ENCODE data around the gene IBA57. TPM values are rescaled to one million over a fixed set of nuclear protein-coding genes. Genes with fewer than 3 reads are reported as not detected.
"Not testable (repeated sequence)": the region's sequence is repeated elsewhere in the genome, so short reads cannot be mapped to it uniquely, and the experiment has no call there.

The IBA57 gene
- total RNA-seq, 1 donor from 2014 or later, result 10.4 TPM

GRCh38 chr1:228212415-228212965, 46.9 kb downstream of the IBA57 start:
- no peak for DNase-seq (ENCODE audit: low read depth)

DNA sequence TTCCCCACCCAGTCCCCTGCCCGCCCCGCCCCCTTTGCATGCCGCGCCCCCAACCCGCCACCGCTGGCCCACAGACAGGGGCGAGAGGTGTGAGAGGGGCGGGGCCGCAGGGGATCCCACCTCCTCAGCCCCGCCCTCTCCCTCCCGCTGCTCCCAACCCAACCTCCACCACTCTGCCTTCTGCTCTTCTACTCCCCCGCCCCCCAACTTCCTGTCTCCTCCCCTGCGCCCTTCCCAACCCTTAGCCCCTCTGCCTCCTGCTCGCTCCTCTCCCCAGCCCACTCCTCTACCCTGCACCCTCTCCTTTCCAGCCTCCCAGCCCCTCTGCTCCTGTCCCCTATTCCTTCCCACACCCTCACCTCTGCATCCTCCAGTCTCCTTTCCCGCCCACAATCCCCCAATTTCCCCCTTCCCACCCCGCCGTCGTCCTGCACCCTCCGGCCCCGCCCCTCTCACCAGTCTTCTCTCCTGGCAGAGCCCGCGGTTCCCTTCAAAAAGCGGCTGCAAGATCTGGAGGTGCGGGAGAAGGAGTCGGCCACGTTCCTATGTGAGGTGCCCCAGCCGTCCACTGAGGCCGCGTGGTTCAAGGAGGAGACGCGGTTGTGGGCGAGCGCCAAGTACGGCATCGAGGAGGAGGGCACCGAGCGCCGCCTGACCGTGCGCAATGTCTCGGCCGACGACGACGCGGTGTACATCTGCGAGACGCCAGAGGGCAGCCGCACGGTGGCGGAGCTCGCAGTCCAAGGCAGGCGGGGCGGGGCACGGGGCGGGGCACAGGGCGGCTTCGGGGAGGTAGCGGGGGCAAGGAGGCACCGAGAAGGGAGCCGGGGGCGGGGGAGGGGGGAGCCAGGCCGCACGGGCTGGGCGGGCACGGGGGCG, 47.6 kb downstream of the IBA57 start:
- DNase-seq (ENCODE audit: low read depth), result peak; percentile 57

DNA sequence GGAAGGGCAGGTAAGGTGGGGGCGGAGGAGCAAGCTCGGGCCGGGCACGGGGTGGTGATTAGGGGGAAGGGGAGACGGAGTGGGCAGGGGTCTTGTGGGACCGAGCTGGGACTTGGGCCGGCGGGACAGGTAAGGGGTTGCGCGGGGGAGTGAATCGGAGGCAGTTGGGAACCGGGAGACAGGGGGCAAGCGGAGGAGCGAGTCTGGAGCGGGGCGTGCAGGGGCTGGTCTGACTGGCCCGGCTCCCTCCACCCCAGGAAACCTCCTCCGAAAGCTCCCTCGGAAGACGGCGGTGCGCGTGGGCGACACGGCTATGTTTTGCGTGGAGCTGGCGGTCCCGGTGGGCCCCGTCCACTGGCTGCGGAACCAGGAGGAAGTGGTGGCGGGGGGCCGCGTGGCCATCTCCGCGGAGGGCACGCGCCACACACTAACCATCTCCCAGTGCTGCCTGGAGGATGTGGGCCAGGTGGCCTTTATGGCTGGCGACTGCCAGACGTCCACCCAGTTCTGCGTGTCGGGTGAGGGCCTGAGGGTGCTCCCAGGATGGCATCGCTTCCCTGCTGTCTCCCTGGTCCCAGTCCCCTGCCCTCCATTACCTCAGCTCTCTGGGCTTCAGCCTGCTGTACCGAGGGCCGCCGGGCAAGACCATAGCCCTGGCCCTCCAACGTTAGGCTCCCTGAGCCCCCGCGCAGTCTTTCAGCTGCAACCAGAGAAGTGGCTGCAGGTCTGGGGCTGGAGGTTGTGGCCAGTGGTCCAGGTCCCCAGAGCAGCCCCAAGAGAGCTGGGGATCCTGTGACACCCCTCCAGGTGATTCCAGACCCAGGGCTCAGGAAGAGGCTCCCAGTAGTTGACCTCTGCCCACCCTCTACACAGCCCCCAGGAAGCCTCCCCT, 48.6 kb downstream of the IBA57 start:
- DNase-seq (ENCODE audit: low read depth), result no peak

GRCh38 chr1:228214921-228215662, 49.5 kb downstream of the IBA57 start:
- no peak for DNase-seq (ENCODE audit: low read depth)

DNA sequence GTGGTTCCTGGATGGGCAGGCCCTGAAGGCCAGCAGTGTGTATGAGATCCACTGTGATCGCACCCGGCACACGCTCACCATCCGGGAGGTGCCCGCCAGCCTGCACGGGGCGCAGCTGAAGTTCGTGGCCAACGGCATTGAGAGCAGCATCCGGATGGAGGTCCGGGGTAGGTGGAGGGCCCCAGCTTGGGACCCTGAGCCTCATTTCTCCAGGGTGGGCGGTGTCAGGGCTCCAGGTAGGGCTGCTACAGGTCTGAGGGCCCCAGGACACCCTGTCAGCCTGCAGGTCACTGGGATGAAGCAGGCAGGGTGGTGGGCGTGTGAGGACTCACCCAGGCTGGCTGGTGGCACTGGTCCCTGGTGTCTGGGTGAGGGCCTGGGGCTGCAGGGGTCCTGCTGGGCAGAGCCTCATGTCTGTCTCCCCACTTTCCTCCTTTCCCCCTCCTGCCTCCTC, 50.1 kb downstream of the IBA57 start:
- DNase-seq (ENCODE audit: low read depth), result no peak

- no peak for DNase-seq (ENCODE audit: low read depth)
These were observed 51.0 kb downstream of the IBA57 start for GRCh38 chr1:228216371-228217320.

DNA sequence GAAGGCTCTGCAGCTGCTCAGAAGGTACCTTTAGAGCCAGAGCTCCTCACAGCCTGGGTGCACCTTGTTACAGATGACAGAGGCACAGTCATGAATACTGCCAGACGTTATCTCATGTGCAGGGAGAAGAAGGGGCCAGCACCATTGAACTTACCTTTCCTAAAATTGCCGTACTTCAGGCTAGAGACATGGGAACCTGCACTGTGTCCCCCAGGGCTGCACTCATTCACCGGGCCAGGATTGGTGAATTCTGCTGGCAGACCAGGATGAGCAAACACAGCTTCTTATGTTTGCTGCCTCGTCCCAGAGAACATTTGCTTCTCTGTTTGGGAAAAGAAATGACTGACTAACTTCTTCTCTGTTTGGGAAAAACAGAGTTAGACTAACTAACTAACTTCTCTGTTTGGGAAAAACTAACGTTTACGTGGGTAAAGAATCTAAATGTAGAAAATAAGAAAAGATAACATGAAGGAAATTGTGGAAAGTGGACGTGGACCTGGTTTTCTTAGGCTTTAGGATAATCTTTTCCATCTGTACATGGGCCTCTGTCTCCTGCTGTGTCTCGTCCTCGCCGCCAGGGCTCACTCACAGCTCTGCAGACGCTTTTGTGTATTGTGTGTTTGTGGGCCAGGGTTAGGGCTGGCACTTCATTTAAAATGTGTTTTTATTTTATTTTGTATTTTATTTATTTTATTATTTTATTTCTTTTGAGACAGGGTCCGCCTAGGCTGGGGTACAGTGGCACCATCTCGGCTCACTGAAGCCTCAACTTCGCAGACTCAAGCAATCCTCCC, 52.1 kb downstream of the IBA57 start:
- DNase-seq (ENCODE audit: low read depth), result no peak

GRCh38 chr1:228218513-228219244, 53.1 kb downstream of the IBA57 start:
- no peak for DNase-seq (ENCODE audit: low read depth)

DNA sequence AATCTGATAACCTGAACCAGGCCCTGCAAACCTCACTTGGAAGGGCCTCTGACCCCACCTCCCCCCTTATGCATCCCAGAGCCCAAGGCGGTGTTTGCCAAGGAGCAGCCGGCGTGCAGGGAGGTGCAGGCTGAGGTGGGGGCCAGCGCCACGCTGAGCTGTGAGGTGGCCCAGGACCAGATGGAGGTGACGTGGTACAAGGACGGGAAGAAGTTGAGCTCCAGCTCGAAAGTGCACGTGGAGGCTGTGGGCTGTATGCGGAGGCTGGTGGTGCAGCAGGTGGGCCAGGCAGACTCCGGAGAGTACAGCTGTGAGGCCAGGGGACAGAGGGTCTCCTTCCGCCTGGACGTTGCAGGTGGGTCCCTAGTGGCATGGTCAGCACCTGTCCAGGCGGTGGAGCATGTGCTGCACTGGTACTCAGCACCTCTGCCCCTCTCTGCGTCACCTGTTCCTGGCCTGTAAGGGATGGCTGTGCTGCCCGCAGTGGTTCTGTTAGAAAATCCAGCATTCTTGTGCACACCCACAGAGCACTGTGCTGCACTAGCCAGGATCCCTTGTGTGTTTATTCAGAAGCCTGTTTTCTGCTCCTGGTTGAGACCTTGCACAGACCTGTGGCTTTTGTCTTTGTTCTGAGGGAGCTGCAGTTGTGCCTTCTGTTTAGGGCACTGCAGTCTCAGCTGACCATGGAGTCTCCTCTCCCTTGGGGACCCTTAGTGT, 53.8 kb downstream of the IBA57 start:
- no peak for DNase-seq (ENCODE audit: low read depth)

DNA sequence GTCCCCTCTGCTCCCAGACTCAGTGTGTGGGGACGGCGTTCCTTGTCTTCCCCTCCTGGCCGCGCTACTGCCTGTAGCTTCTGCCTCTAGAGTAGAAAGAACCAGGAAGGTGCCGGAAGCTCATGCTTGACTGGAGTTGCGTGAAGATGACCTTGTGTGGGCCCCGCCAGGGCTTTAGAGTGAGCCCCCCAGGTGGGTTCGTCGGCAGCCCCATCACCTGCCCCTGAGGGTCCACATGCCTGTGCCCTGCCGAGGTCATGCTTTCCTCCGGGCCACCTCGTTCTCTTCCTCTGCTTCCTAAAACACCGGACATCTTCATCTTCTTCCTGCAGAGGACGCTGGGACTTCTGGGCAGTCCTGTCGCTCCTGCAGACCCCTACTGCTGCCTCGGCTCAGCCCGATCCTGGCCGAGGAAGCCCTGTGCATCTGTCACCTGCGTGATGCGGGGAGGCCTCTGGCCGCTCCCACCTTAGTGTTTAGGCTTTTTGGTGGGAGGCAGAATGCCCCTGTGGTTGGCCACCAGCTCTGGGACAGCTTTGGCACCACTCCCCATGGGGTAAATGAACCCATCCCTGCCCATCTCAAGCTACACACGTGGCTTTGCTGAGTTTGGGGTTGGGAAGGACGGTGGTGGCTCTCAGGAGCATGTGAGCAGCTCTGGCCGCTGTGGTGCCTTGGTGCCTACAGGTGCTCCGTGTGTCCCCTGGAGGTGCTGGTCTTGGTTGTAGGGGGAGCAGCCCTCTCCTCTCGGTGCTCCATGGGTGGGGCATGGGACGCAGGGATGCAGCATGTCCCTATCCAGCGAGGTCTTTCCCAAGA, 54.6 kb downstream of the IBA57 start:
- no peak for DNase-seq (ENCODE audit: low read depth)

- DNase-seq (ENCODE audit: low read depth), result not testable (repeated sequence)
These were observed 55.5 kb downstream of the IBA57 start for GRCh38 chr1:228221097-228221496.

DNA sequence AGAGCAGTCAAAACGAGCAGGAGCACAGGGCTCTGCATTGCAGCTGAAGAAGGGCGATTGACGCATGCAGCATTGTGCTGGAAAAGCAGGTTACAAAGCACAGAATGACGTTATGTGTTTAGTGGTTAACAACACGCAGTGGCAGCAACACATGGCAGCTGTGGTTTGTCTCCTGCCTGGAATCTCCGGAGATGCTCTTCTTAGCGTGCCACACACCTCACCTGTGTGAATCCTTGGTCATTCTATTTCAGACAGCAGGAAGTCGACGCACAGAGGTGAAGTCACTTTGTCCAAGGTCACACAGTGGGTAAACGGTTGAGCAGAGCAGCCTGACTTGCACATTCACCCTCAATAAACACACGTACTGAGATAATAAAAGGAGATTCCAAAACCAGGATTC, 56.9 kb downstream of the IBA57 start:
- no peak for DNase-seq (ENCODE audit: low read depth)

DNA sequence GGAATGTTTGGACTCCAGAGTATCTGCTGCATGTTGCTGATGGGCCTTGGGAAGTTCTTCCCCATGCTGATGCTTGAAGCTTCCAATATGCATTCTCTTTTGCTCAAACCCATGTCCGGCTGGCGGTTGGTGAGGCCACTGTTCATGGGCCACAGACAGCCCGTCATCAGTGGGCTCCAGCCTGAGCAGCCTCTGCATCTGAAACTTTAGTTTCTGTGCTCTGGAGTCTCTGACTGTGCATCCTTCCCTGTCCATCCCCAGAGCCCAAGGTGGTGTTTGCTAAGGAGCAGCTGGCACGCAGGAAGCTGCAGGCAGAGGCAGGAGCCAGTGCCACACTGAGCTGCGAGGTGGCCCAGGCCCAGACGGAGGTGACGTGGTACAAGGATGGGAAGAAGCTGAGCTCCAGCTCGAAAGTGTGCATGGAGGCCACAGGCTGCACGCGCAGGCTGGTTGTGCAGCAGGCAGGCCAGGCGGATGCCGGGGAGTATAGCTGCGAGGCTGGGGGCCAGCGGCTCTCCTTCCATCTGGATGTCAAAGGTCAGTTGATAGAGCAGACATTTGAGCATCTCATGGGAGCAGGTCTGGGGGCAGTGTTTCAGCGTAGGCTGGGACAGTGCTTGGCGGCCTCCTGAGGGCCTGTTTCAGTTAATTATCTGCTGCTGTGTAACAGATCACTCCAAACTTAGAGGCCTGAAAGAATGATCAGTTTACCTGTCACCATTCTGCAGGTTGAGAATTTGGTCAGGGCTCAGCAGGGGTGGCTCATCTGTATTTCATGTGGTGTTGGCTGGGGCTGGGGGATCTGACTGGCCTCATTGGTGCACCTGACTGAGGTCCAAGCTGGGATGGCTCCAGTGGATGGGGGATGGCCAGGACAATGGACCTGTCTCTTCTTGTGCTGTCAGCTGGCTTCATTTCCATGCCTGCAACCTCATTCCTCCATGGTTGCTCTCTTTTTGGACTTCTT, 58.9 kb downstream of the IBA57 start:
- DNase-seq (ENCODE audit: low read depth), result no peak

GRCh38 chr1:228225165-228225710, 59.6 kb downstream of the IBA57 start:
- no peak for DNase-seq (ENCODE audit: low read depth)

DNA sequence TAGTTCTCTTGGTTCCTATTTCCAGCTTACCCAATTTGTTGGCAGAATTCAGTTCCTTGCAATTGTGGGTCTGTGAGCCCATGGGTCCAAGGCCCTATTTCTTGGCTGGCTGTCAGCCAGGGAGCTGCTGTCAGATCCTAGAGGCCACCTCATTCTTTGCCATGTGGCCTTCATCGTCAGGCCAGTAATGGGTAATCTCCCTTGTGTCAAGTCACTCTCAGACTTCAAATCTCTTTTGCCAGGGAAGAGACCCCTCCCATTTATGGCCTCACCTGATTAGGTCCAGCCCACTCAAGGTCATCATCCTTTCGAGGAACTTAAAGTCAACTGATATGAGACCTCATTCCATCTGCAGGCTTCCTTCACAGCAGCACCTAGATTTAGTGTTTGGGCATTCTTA, 60.1 kb downstream of the IBA57 start:
- DNase-seq (ENCODE audit: low read depth), result no peak
